ENCODE data around the gene PPOX.

The PPOX gene

DNA sequence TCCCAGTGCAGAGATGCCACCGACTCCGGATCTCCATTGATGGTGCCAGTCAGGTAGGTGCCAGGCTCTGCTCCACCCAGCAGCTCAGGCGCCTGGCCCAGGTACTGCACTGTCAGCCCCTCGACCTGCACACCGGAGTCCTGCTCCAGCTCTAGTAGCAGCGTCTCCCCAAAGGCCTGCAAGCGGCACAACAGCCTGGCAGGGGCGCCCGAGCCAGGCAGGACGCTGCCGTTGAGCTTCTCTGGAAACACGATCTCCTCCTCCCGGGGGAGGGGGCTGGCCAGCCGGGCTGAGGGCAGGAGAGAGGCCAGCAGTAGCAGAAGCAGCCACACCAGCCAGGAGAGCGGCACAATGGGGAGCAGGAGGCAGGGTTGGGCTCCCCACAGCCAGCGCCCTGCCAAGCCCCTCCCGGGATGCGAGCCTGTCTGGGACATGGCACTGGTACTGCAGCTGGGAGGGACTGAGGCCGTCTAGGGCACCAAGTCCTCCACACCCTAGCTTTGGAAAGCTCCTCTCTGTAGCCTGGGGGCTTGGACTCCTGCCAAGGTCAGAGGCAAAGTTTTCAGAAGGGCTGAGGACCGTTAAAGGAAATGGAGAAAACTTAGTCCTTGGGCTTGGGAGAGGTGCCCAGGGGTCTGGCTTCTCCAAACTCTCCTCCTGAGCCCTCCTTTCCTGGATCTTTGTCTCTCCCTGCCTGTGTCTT, 32.1 kb downstream of the PPOX start:
- Histone ChIP-seq H3K27me3 (ENCODE audit: insufficient read depth, poor library complexity, severe bottlenecking) (no peaks in the 10 kb centered on the region), H3K4me3 (replicated peaks; ENCODE audit: insufficient read depth, low read length) (no peak overlapping the region), H3K27ac (replicated peaks) (no peak overlapping the region)
- no peak for DNase-seq (ENCODE audit: low read depth in 1 of 2, low spot score in 1 of 2)
- TF ChIP-seq, protein P1, sequence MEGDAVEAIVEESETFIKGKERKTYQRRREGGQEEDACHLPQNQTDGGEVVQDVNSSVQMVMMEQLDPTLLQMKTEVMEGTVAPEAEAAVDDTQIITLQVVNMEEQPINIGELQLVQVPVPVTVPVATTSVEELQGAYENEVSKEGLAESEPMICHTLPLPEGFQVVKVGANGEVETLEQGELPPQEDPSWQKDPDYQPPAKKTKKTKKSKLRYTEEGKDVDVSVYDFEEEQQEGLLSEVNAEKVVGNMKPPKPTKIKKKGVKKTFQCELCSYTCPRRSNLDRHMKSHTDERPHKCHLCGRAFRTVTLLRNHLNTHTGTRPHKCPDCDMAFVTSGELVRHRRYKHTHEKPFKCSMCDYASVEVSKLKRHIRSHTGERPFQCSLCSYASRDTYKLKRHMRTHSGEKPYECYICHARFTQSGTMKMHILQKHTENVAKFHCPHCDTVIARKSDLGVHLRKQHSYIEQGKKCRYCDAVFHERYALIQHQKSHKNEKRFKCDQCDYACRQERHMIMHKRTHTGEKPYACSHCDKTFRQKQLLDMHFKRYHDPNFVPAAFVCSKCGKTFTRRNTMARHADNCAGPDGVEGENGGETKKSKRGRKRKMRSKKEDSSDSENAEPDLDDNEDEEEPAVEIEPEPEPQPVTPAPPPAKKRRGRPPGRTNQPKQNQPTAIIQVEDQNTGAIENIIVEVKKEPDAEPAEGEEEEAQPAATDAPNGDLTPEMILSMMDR (IDR thresholded peaks at IDR 0.05; ENCODE audit: insufficient read depth, low read length), result no peak
- TF ChIP-seq POLR2AphosphoS5 (IDR thresholded peaks at IDR 0.05; ENCODE audit: low read depth) (no peak), GABPA (IDR thresholded peaks at IDR 0.05; ENCODE audit: low read depth) (no peak), SPI1 (IDR thresholded peaks at IDR 0.05; ENCODE audit: borderline replicate concordance, low read depth) (no peak)
- TF ChIP-seq, protein P2, sequence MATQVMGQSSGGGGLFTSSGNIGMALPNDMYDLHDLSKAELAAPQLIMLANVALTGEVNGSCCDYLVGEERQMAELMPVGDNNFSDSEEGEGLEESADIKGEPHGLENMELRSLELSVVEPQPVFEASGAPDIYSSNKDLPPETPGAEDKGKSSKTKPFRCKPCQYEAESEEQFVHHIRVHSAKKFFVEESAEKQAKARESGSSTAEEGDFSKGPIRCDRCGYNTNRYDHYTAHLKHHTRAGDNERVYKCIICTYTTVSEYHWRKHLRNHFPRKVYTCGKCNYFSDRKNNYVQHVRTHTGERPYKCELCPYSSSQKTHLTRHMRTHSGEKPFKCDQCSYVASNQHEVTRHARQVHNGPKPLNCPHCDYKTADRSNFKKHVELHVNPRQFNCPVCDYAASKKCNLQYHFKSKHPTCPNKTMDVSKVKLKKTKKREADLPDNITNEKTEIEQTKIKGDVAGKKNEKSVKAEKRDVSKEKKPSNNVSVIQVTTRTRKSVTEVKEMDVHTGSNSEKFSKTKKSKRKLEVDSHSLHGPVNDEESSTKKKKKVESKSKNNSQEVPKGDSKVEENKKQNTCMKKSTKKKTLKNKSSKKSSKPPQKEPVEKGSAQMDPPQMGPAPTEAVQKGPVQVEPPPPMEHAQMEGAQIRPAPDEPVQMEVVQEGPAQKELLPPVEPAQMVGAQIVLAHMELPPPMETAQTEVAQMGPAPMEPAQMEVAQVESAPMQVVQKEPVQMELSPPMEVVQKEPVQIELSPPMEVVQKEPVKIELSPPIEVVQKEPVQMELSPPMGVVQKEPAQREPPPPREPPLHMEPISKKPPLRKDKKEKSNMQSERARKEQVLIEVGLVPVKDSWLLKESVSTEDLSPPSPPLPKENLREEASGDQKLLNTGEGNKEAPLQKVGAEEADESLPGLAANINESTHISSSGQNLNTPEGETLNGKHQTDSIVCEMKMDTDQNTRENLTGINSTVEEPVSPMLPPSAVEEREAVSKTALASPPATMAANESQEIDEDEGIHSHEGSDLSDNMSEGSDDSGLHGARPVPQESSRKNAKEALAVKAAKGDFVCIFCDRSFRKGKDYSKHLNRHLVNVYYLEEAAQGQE (IDR thresholded peaks at IDR 0.05; ENCODE audit: insufficient replicate concordance, low read depth), result no peak

DNA sequence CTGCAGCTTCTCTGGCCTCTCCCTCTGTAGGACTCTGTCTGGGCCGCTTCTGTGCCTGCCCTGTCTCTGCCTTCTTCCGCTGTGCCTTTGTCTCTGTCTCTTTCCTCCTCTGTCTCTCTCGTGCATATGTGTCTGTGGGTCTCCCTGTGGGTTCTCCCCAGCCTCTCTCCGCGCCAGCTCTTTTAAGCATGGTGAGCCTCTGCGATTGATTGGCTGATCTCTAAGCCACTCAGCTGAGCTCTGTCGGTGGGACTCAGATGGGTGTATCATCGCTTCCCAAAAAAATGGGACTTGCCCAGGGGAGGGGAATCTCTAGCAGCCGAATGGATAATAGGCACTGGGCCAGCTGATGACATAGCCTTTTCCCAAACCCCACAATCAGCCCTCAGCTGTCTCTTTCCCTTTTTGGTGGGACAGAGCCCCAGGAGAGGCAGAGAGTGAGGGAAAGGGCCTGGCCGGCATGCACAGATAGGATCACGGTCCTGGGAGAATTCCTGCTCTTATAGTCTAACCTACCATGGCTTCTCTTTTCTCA, 32.7 kb downstream of the PPOX start, which contains the start of gene ADAMTS4:
Gene ADAMTS4 (minus strand): TSS at position 158 of the 535 bp plus-strand sequence. CDS start 427 bp downstream, outside the sequence.
- no peaks in the 10 kb centered on the region for H3K27me3 ChIP-seq (ENCODE audit: insufficient read depth, poor library complexity, severe bottlenecking)
- TF ChIP-seq, protein P1 (IDR thresholded peaks at IDR 0.05; ENCODE audit: insufficient read depth, low read length), result no peak
- TF ChIP-seq SPI1 (IDR thresholded peaks at IDR 0.05; ENCODE audit: borderline replicate concordance, low read depth) (no peak), POLR2AphosphoS5 (IDR thresholded peaks at IDR 0.05; ENCODE audit: low read depth) (no peak), GABPA (IDR thresholded peaks at IDR 0.05; ENCODE audit: low read depth) (no peak)
- TF ChIP-seq, protein P2 (IDR thresholded peaks at IDR 0.05; ENCODE audit: insufficient replicate concordance, low read depth), result no peak
- H3K4me3 ChIP-seq (replicated peaks; ENCODE audit: insufficient read depth, low read length), result no peak within 1 kb of the TSS
- H3K27ac ChIP-seq (replicated peaks), result no peak within 1 kb of the TSS
- no peak for DNase-seq (ENCODE audit: low read depth in 1 of 2, low spot score in 1 of 2)

DNA sequence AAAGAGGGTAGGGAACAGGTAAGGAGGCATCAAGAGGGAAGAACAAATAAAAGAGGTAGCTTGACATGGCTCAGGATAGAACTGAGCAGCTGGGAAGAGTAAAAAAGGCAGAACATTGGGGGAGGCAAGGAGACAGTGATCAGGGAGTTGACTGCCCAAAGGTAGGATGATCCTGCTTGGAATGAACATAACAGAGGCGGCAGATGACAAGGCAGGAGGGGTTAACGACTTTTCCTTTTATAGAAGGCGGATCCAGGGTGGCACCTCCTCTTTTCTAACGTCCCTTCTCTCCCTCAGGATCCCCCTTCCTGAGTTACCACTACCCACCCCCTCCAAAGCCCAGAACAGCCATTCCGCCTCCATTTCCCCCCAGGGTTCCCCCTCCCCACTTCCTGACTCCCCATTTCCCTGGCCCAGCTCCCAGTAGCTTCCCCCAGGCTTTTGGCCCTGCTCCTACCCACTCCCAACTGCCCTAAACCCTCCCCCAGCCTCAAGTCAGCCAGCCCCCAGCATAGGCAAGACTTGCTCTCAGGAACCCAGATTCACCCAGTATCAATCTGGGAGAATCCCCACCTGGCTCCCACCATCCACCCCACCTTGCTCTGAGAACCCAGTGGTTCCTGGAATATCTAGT, 33.4 kb downstream of the PPOX start:
- TF ChIP-seq, protein P1 (IDR thresholded peaks at IDR 0.05; ENCODE audit: insufficient read depth, low read length), result no peak
- TF ChIP-seq SPI1 (IDR thresholded peaks at IDR 0.05; ENCODE audit: borderline replicate concordance, low read depth), result no peak
- TF ChIP-seq GABPA (IDR thresholded peaks at IDR 0.05; ENCODE audit: low read depth), result no peak
- TF ChIP-seq POLR2AphosphoS5 (IDR thresholded peaks at IDR 0.05; ENCODE audit: low read depth), result no peak
- TF ChIP-seq, protein P2 (IDR thresholded peaks at IDR 0.05; ENCODE audit: insufficient replicate concordance, low read depth), result no peak
- H3K27ac ChIP-seq (replicated peaks), result no peak overlapping the region
- no peak for DNase-seq (ENCODE audit: low read depth in 1 of 2, low spot score in 1 of 2)
- no peaks in the 10 kb centered on the region for H3K27me3 ChIP-seq (ENCODE audit: insufficient read depth, poor library complexity, severe bottlenecking)
- H3K4me3 ChIP-seq (replicated peaks; ENCODE audit: insufficient read depth, low read length), result no peak overlapping the region
